GM18526 (cell line): Measurements from ENCODE around the gene FABP3.

Experiments used
- POLR2A ChIP-seq: IDR thresholded peaks from 3 replicates; pipeline ENCODE4 v1.6.1; 2011; ENCODE audit not compliant: insufficient read length; ENCODE audit errors: extremely low read depth

FABP3 gene

GRCh38 chr1:31373056-31373896 lies at the start of gene FABP3:
Gene FABP3, minus strand, starts transcription at chr1:31373076. Its CDS starts 62 bp downstream, at chr1:31373014.
- TF ChIP-seq POLR2A: no peak

GRCh38 chr1:31421371-31422040 lies 48.6 kb upstream of the FABP3 start:
- no peak for TF ChIP-seq POLR2A

- no peak for TF ChIP-seq POLR2A
These were observed 47.8 kb upstream of the FABP3 start for GRCh38 chr1:31420716-31421115.

- TF ChIP-seq POLR2A: no peak
These were observed 45.9 kb upstream of the FABP3 start for GRCh38 chr1:31418626-31419323.

- TF ChIP-seq POLR2A: no peak
These were observed 44.3 kb upstream of the FABP3 start for GRCh38 chr1:31417148-31417547.

GRCh38 chr1:31416101-31416736 lies 43.3 kb upstream of the FABP3 start:
- TF ChIP-seq POLR2A: no peak

- TF ChIP-seq POLR2A: no peak
These were observed 42.8 kb upstream of the FABP3 start for GRCh38 chr1:31415658-31416057.

GRCh38 chr1:31414980-31415370 lies 42.1 kb upstream of the FABP3 start:
- TF ChIP-seq POLR2A: no peak

- TF ChIP-seq POLR2A: no peak
These were observed 40.6 kb upstream of the FABP3 start for GRCh38 chr1:31413405-31414001.

GRCh38 chr1:31412732-31413404 lies 40.0 kb upstream of the FABP3 start, which contains the start of gene SERINC2:
Gene SERINC2, plus strand, starts transcription at chr1:31413213. Its CDS starts 53 bp downstream, at chr1:31413266.
- TF ChIP-seq POLR2A: no peak

GRCh38 chr1:31412205-31412604 lies 39.3 kb upstream of the FABP3 start:
- no peak for TF ChIP-seq POLR2A

GRCh38 chr1:31410871-31411270 lies 38.0 kb upstream of the FABP3 start:
- no peak for TF ChIP-seq POLR2A

GRCh38 chr1:31409946-31410858 lies 37.3 kb upstream of the FABP3 start:
- TF ChIP-seq POLR2A: no peak
